PFSK-1 (cell line): ENCODE measurements around the gene ACAD8.

Experiments
- POLR2AphosphoS5 ChIP-seq: IDR thresholded peaks from 2 replicates; pipeline ENCODE4 v1.6.1; 2012; ENCODE audit warnings: low read depth, mild to moderate bottlenecking, control low read depth, low read length, moderate library complexity
- REST ChIP-seq, 2 experiments: IDR thresholded peaks; 2 replicates each; pipeline versions ENCODE4 v1.6.1 to v1.8.0; 2011 to 2012; ENCODE audit warnings: low read depth in 2 of 2, low read length in 2 of 2, control low read depth in 1 of 2, inconsistent platforms in 1 of 2, mild to moderate bottlenecking in 1 of 2, moderate library complexity in 1 of 2; ENCODE audit not compliant: insufficient read depth in 1 of 2
- SIN3A ChIP-seq: IDR thresholded peaks from 2 replicates; pipeline ENCODE4 v1.6.1; 2012; ENCODE audit warnings: mild to moderate bottlenecking, low read length, moderate library complexity, borderline replicate concordance; ENCODE audit not compliant: insufficient read depth
- TAF1 ChIP-seq: IDR thresholded peaks from 2 replicates; pipeline ENCODE4 v1.6.1; 2012; ENCODE audit warnings: low read length, control low read depth, borderline replicate concordance; ENCODE audit not compliant: insufficient read depth

GRCh38 chr11:134230339-134230738 is 23.0 kb upstream of the ACAD8 start:
- peak; percentile 86; the same call in 1 of the 2 replicates for TF ChIP-seq SIN3A
- TF ChIP-seq POLR2AphosphoS5: no peak
- no peak for TF ChIP-seq TAF1
- no peak for TF ChIP-seq REST (IDR thresholded peaks at IDR 0.05; ENCODE audit: insufficient read depth in 1 of 2, low read depth in 2 of 2, low read length in 2 of 2)
